GM12878 (cell line): ENCODE measurements around the gene SLC50A1.

ENCODE experiments used
- SP1 ChIP-seq: IDR thresholded peaks from one replicate; pipeline ENCODE4 v1.6.1; 2011; ENCODE audit warnings: low read depth, low read length
- TBL1XR1 ChIP-seq: IDR thresholded peaks from 2 replicates; pipeline ENCODE4 v1.6.1; 2012; ENCODE audit warnings: low read depth, low read length, improper control_type of control experiment

- TF ChIP-seq SP1 (no peak), TBL1XR1 (no peak)
Measured at GRCh38 chr1:155092131-155092530, 43.5 kb upstream of the SLC50A1 start.
